OCI-LY7 (cell line): Measurements from ENCODE around the gene LRP8.

Experiments
- CTCF ChIP-seq: fragments of 200-600 bp; sonication (generic); conservative IDR thresholded peaks from 2 replicates; pipeline ENCODE4 v1.5.1; 2014; ENCODE audit warnings: mild to moderate bottlenecking, antibody characterized with exemption, low read length, moderate library complexity, mixed read lengths
- EZH2phosphoT487 ChIP-seq: fragments of 200-600 bp; sonication (generic); IDR thresholded peaks from 2 replicates; pipeline ENCODE4 v1.6.1; 2018; ENCODE audit warnings: low read depth, borderline replicate concordance, mild to moderate bottlenecking, mixed run types, antibody characterized with exemption, low read length, moderate library complexity, mixed read lengths

DNA sequence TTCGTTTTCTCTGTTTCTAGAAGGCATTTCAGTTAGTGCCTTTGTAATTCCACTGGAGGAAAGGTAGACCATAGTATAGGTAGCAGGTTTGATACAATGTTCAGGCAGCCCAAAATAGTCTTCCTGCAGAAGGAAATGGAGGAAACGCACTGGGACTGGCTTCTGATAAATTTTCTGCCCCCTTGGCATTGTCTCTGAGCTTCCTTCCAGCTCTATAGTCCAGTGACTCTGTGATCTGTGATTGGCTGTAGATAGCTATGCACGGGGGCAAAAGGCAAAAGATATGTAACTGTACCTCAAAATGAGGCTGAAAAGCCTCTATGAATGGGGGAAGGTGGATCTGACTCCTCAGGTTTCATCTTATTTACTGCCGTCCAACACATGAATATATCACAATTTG, 83.7 kb downstream of the LRP8 start:
- TF ChIP-seq CTCF (no peak), EZH2phosphoT487 (no peak)
